H9 (cell line): ENCODE results near the gene FBXW9. TPM values are rescaled to one million over a fixed set of nuclear protein-coding genes. Genes with fewer than 3 reads are reported as not detected.

Experiments used
- DNase-seq: peaks from one replicate; pipeline ENCODE4 v3.0.0-alpha.2; 2017
- H2AFZ ChIP-seq: one replicate; pipeline ENCODE4 v1.6.1; 2013; ENCODE audit warnings: mild to moderate bottlenecking, low read length, control low read depth, moderate library complexity
- H2AK5ac ChIP-seq: 2 replicates; pipeline ENCODE4 v1.6.1; 2013; ENCODE audit warnings: low read length, control low read depth, mixed read lengths; ENCODE audit not compliant: insufficient read length
- H2BK120ac ChIP-seq: one replicate; pipeline ENCODE4 v1.6.1; 2013; ENCODE audit warnings: low read depth, mild to moderate bottlenecking, low read length, control low read depth, inconsistent platforms; ENCODE audit not compliant: poor library complexity, severe bottlenecking
- H2BK12ac ChIP-seq: 2 replicates; pipeline ENCODE4 v1.6.1; 2013; ENCODE audit warnings: low read length, control low read depth, mixed read lengths, low read depth; ENCODE audit not compliant: insufficient read length
- H2BK15ac ChIP-seq: 2 replicates; pipeline ENCODE4 v1.6.1; 2013; ENCODE audit warnings: low read depth, low read length, control low read depth
- H2BK20ac ChIP-seq: one replicate; pipeline ENCODE4 v1.6.1; 2013; ENCODE audit warnings: low read depth, mild to moderate bottlenecking, low read length, control low read depth, inconsistent platforms; ENCODE audit not compliant: poor library complexity, severe bottlenecking
- H2BK5ac ChIP-seq: 2 replicates; pipeline ENCODE4 v1.6.1; 2013; ENCODE audit warnings: low read length, control low read depth, mixed read lengths; ENCODE audit not compliant: insufficient read length
- H3K14ac ChIP-seq: 2 replicates; pipeline ENCODE4 v1.6.1; 2013; ENCODE audit warnings: low read length, control low read depth; ENCODE audit not compliant: insufficient read depth
- H3K18ac ChIP-seq: 2 replicates; pipeline ENCODE4 v1.6.1; 2013; ENCODE audit warnings: low read depth, mild to moderate bottlenecking, mixed read lengths, low read length, control low read depth; ENCODE audit not compliant: insufficient read length
- H3K23ac ChIP-seq: 2 replicates; pipeline ENCODE4 v1.6.1; 2013; ENCODE audit warnings: low read length, control low read depth, mixed read lengths, low read depth; ENCODE audit not compliant: insufficient read length
- H3K23me2 ChIP-seq: 2 replicates; pipeline ENCODE4 v1.6.1; 2013; ENCODE audit warnings: low read depth, mild to moderate bottlenecking, mixed read lengths, low read length, control low read depth; ENCODE audit not compliant: insufficient read length, poor library complexity, severe bottlenecking
- H3K27ac ChIP-seq: 2 replicates; pipeline ENCODE4 v1.5.1; 2013; ENCODE audit warnings: low read length, control low read depth, mixed read lengths, low read depth; ENCODE audit not compliant: insufficient read length
- H3K27me3 ChIP-seq: 2 replicates; pipeline ENCODE4 v1.6.1; 2013; ENCODE audit warnings: low read length, control low read depth, inconsistent platforms; ENCODE audit not compliant: insufficient read depth
- H3K4ac ChIP-seq: 2 replicates; pipeline ENCODE4 v1.6.1; 2013; ENCODE audit warnings: low read depth, mild to moderate bottlenecking, control low read depth, inconsistent platforms, low read length, moderate library complexity
- H3K4me1 ChIP-seq: 2 replicates; pipeline ENCODE4 v1.6.1; 2013; ENCODE audit warnings: low read length, control low read depth, inconsistent platforms; ENCODE audit not compliant: insufficient read depth
- H3K4me2 ChIP-seq: 2 replicates; pipeline ENCODE4 v1.6.1; 2013; ENCODE audit warnings: low read length, control low read depth, mixed read lengths; ENCODE audit not compliant: insufficient read length, insufficient read depth
- H3K56ac ChIP-seq: 2 replicates; pipeline ENCODE4 v1.6.1; 2013; ENCODE audit warnings: low read depth, mild to moderate bottlenecking, mixed read lengths, low read length, control low read depth; ENCODE audit not compliant: insufficient read length
- H3K79me1 ChIP-seq: 2 replicates; pipeline ENCODE4 v1.6.1; 2013; ENCODE audit warnings: low read depth, mild to moderate bottlenecking, moderate library complexity, low read length, control low read depth, inconsistent platforms; ENCODE audit not compliant: insufficient read depth, poor library complexity, severe bottlenecking
- H3K79me2 ChIP-seq: 2 replicates; pipeline ENCODE4 v1.6.1; 2013; ENCODE audit warnings: low read length, control low read depth, inconsistent platforms; ENCODE audit not compliant: insufficient read depth
- H3K9ac ChIP-seq: 2 replicates; pipeline ENCODE4 v1.6.1; 2013; ENCODE audit warnings: low read length, control low read depth, mixed read lengths; ENCODE audit not compliant: insufficient read length; ENCODE audit errors: extremely low read depth
- H3K9me3 ChIP-seq: one replicate; pipeline ENCODE4 v1.6.1; 2013; ENCODE audit warnings: low read depth, low read length, inconsistent platforms; ENCODE audit not compliant: control insufficient read depth
- H3T11ph ChIP-seq: one replicate; pipeline ENCODE4 v1.6.1; 2013; ENCODE audit warnings: mild to moderate bottlenecking, low read length, control low read depth, inconsistent platforms
- H4K20me1 ChIP-seq: one replicate; pipeline ENCODE4 v1.6.1; 2013; ENCODE audit not compliant: control insufficient read depth, insufficient read length, insufficient read depth
- H4K5ac ChIP-seq: 2 replicates; pipeline ENCODE4 v1.6.1; 2013; ENCODE audit warnings: low read depth, mild to moderate bottlenecking, mixed read lengths, low read length, control low read depth; ENCODE audit not compliant: insufficient read length
- H4K8ac ChIP-seq: replicated peaks from 2 replicates; pipeline ENCODE4 v1.6.1; 2013; ENCODE audit warnings: low read length, control low read depth, mixed read lengths, low read depth; ENCODE audit not compliant: insufficient read length
- H4K91ac ChIP-seq: 2 replicates; pipeline ENCODE4 v1.6.1; 2013; ENCODE audit warnings: low read depth, mild to moderate bottlenecking, moderate library complexity, mixed read lengths, low read length, control low read depth; ENCODE audit not compliant: insufficient read length
- H3K27ac Mint-ChIP-seq, 3 experiments: 2 replicates in 2 of 3; 3 replicates in 1 of 3; pipeline ENCODE4 v1.8.0; 2020 to 2021; ENCODE audit warnings: mixed read lengths in 3 of 3, mild to moderate bottlenecking in 1 of 3, moderate library complexity in 1 of 3
- H3K27me3 Mint-ChIP-seq: 2 replicates; pipeline ENCODE4 v1.8.0; 2021; ENCODE audit warnings: low read depth, mild to moderate bottlenecking, moderate library complexity, mixed read lengths
- H3K36me3 Mint-ChIP-seq, 3 experiments: 2 replicates in 2 of 3; 3 replicates in 1 of 3; pipeline ENCODE4 v1.8.0; 2020 to 2021; ENCODE audit warnings: low read depth in 3 of 3, mixed read lengths in 3 of 3; ENCODE audit not compliant: insufficient read depth in 1 of 3
- H3K4me1 Mint-ChIP-seq, 2 experiments: 2 replicates each; pipeline ENCODE4 v1.8.0; 2020; ENCODE audit warnings: mixed read lengths in 2 of 2
- H3K4me3 Mint-ChIP-seq, 2 experiments: 2 replicates in 1 of 2; 3 replicates in 1 of 2; pipeline ENCODE4 v1.8.0; 2020 to 2021; ENCODE audit warnings: mild to moderate bottlenecking in 2 of 2, mixed read lengths in 2 of 2, moderate library complexity in 1 of 2
- H3K9me3 Mint-ChIP-seq, 2 experiments: 2 replicates in 1 of 2; 3 replicates in 1 of 2; pipeline ENCODE4 v1.8.0; 2020; ENCODE audit warnings: mild to moderate bottlenecking in 2 of 2, mixed read lengths in 2 of 2, moderate library complexity in 1 of 2
- CTCF ChIP-seq: fragments of 200-600 bp; sonication (generic); conservative IDR thresholded peaks from 3 replicates; pipeline ENCODE4 v1.8.0; 2021; ENCODE audit warnings: antibody characterized with exemption, mild to moderate bottlenecking
- WGBS: extraction: QIAGEN DNeasy Blood & Tissue Kit; methylation state at CpG from one replicate; pipeline ENCODE4 v1.1.7; 2013; ENCODE audit warnings: missing lambda C conversion rate, low lambda C conversion rate, mixed read lengths; ENCODE audit not compliant: insufficient read length; ENCODE audit errors: extremely low coverage; 5-methylcytosine and 5-hydroxymethylcytosine counted together
- total RNA-seq: library from RNA; stranded (reverse); gene quantifications from 2 replicates; pipeline ENCODE4 v1.2.1, GENCODE V29; 2021

The FBXW9 gene
- total RNA-seq, 1 experiment from 2014 or later: 11.7 TPM

- Histone ChIP-seq H3T11ph (no peak overlapping the region), H4K8ac (no peak overlapping the region), H2AK5ac (no peak overlapping the region), H3K4me1 (no peaks in the 10 kb centered on the region), H3K23ac (no peak overlapping the region), H3K56ac (no peak overlapping the region), H4K20me1 (no peaks in the 10 kb centered on the region), H2BK120ac (no peak overlapping the region), H3K4ac (no peak overlapping the region), H3K23me2 (no peaks in the 10 kb centered on the region), H2BK5ac (no peak overlapping the region), H3K79me2 (no peaks in the 10 kb centered on the region), H3K9me3 (no peaks in the 10 kb centered on the region), H2BK15ac (no peak overlapping the region), H3K14ac (no peak overlapping the region), H3K9ac (no peak overlapping the region), H3K27ac (no peak overlapping the region), H3K27me3 (no peaks in the 10 kb centered on the region), H3K18ac (no peak overlapping the region), H2BK12ac (no peak overlapping the region), H3K79me1 (no peaks in the 10 kb centered on the region), H3K4me2 (no peak overlapping the region), H2BK20ac (no peak overlapping the region), H2AFZ (no peak overlapping the region), H4K5ac (no peak overlapping the region), H4K91ac (no peak overlapping the region)
- H3K4me1 Mint-ChIP-seq: peaks cover 0 to 2% of the 10 kb centered on the region in 2 experiments; a peak in 1 of 4 replicates
- TF ChIP-seq CTCF: no peak
- H3K4me3 Mint-ChIP-seq: no peak overlapping the region
- H3K27ac Mint-ChIP-seq: no peak overlapping the region
- no peak for DNase-seq
- WGBS: no CpG with 5 or more reads among the region's 10 CpGs
- H3K9me3 Mint-ChIP-seq: peaks cover 0 to 5% of the 10 kb centered on the region in 2 experiments; a peak in 3 of 5 replicates
- peaks cover 2% of the 10 kb centered on the region; the same call in 1 of the 2 replicates for H3K27me3 Mint-ChIP-seq
- H3K36me3 Mint-ChIP-seq: peaks cover 8 to 21% (median 20%) of the 10 kb centered on the region in 3 experiments
Observed at GRCh38 chr19:12649941-12650340, 46.5 kb downstream of the FBXW9 start.
